Glutamatergic neuron (in vitro differentiated cells): ENCODE measurements around the gene MCTP2. TPM values are rescaled to one million over a fixed set of nuclear protein-coding genes. Genes with fewer than 3 reads are reported as not detected.

Source experiments
- DNase-seq: peaks from one replicate; pipeline ENCODE4 v3.0.0; 2022
- H3K27ac Mint-ChIP-seq: one replicate; pipeline ENCODE4 v1.8.0; 2020; ENCODE audit warnings: mild to moderate bottlenecking, mixed read lengths, inconsistent platforms; ENCODE audit not compliant: unreplicated experiment
- H3K27me3 Mint-ChIP-seq: one replicate; pipeline ENCODE4 v1.8.0; 2020; ENCODE audit warnings: mild to moderate bottlenecking, moderate library complexity, mixed read lengths, inconsistent platforms; ENCODE audit not compliant: unreplicated experiment
- H3K36me3 Mint-ChIP-seq: one replicate; pipeline ENCODE4 v1.8.0; 2020; ENCODE audit warnings: mild to moderate bottlenecking, mixed read lengths, inconsistent platforms; ENCODE audit not compliant: unreplicated experiment
- H3K4me1 Mint-ChIP-seq: one replicate; pipeline ENCODE4 v1.8.0; 2020; ENCODE audit warnings: mild to moderate bottlenecking, low read depth, mixed read lengths, inconsistent platforms; ENCODE audit not compliant: unreplicated experiment
- H3K4me3 Mint-ChIP-seq: one replicate; pipeline ENCODE4 v1.8.0; 2020; ENCODE audit warnings: mild to moderate bottlenecking, mixed read lengths, inconsistent platforms; ENCODE audit not compliant: unreplicated experiment
- H3K9me3 Mint-ChIP-seq: one replicate; pipeline ENCODE4 v1.8.0; 2020; ENCODE audit warnings: mild to moderate bottlenecking, moderate library complexity, mixed read lengths, inconsistent platforms; ENCODE audit not compliant: unreplicated experiment
- CTCF ChIP-seq: fragments of 200-600 bp; sonication (generic); IDR thresholded peaks from one replicate; pipeline ENCODE4 v1.5.0; 2021; ENCODE audit not compliant: partially characterized antibody, unreplicated experiment
- total RNA-seq: library from RNA; stranded (reverse); fragmentation: NEBNext Ultra II Directional; extraction: Animal tissue kit (Norgen Biotek cat#: 25700); gene quantifications from one replicate; pipeline ENCODE4 v1.2.1, GENCODE V29; 2021; ENCODE audit not compliant: unreplicated experiment

Gene MCTP2
- total RNA-seq, 1 donor from 2014 or later, result 0.44 TPM

- no peak overlapping the region for H3K4me3 Mint-ChIP-seq
- H3K27me3 Mint-ChIP-seq, result no peaks in the 10 kb centered on the region
- no peaks in the 10 kb centered on the region for H3K36me3 Mint-ChIP-seq
- no peak for DNase-seq
- no peak for TF ChIP-seq CTCF
- H3K27ac Mint-ChIP-seq, result no peak overlapping the region
- peaks cover 4% of the 10 kb centered on the region for H3K9me3 Mint-ChIP-seq
- H3K4me1 Mint-ChIP-seq, result no peaks in the 10 kb centered on the region
These were observed 28.5 kb downstream of the MCTP2 start for GRCh38 chr15:94259863-94260262.

GRCh38 chr15:94262201-94262600 lies 30.8 kb downstream of the MCTP2 start:
- Mint-ChIP-seq H3K27ac (no peak overlapping the region), H3K4me3 (no peak overlapping the region), H3K4me1 (no peaks in the 10 kb centered on the region), H3K9me3 (peaks cover 4% of the 10 kb centered on the region), H3K36me3 (no peaks in the 10 kb centered on the region), H3K27me3 (no peaks in the 10 kb centered on the region)
- no peak for DNase-seq
- no peak for TF ChIP-seq CTCF

GRCh38 chr15:94263341-94264273 lies 32.2 kb downstream of the MCTP2 start:
- peaks cover 4% of the 10 kb centered on the region for H3K9me3 Mint-ChIP-seq
- H3K27ac Mint-ChIP-seq, result no peak overlapping the region
- DNase-seq, result no peak
- H3K4me1 Mint-ChIP-seq, result no peaks in the 10 kb centered on the region
- no peak overlapping the region for H3K4me3 Mint-ChIP-seq
- TF ChIP-seq CTCF, result no peak
- H3K36me3 Mint-ChIP-seq, result no peaks in the 10 kb centered on the region
- no peaks in the 10 kb centered on the region for H3K27me3 Mint-ChIP-seq

GRCh38 chr15:94265009-94265408 lies 33.6 kb downstream of the MCTP2 start:
- Mint-ChIP-seq H3K9me3 (peaks cover 4% of the 10 kb centered on the region), H3K36me3 (no peaks in the 10 kb centered on the region), H3K27ac (no peak overlapping the region), H3K4me1 (no peaks in the 10 kb centered on the region), H3K4me3 (no peak overlapping the region), H3K27me3 (no peaks in the 10 kb centered on the region)
- TF ChIP-seq CTCF, result no peak
- DNase-seq, result no peak

- no peak for DNase-seq
- Mint-ChIP-seq H3K36me3 (no peaks in the 10 kb centered on the region), H3K27me3 (no peaks in the 10 kb centered on the region), H3K4me3 (no peak overlapping the region), H3K27ac (no peak overlapping the region), H3K9me3 (peaks cover 3% of the 10 kb centered on the region), H3K4me1 (no peaks in the 10 kb centered on the region)
- no peak for TF ChIP-seq CTCF
These were observed 34.6 kb downstream of the MCTP2 start for GRCh38 chr15:94265982-94266381.
